ENCODE data around the gene SETBP1.

DNA sequence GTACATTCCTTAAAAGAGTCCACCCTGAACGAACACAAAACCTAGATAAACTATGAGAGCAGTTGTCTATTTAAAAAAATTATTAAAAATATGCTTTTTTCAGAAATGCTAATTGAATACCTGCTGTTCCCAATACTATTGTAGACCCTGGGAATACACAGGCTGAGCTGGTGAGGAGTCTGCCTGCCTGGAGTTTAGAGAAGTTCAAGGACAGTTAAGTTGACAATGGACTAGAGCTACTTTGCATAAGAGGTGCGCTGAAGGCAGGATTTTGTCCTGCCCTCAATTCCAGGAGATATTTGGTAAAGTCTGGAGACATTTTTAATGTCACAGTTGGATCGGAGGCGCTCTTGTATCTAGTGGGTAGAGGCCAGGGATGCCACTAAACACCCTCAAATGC is 110.2 kb downstream of the SETBP1 start:
- no peak for TF ChIP-seq YY1 (IDR thresholded peaks at IDR 0.05; ENCODE audit: extremely low read depth, insufficient replicate concordance, low read depth, low read length)
- TF ChIP-seq, protein P1, sequence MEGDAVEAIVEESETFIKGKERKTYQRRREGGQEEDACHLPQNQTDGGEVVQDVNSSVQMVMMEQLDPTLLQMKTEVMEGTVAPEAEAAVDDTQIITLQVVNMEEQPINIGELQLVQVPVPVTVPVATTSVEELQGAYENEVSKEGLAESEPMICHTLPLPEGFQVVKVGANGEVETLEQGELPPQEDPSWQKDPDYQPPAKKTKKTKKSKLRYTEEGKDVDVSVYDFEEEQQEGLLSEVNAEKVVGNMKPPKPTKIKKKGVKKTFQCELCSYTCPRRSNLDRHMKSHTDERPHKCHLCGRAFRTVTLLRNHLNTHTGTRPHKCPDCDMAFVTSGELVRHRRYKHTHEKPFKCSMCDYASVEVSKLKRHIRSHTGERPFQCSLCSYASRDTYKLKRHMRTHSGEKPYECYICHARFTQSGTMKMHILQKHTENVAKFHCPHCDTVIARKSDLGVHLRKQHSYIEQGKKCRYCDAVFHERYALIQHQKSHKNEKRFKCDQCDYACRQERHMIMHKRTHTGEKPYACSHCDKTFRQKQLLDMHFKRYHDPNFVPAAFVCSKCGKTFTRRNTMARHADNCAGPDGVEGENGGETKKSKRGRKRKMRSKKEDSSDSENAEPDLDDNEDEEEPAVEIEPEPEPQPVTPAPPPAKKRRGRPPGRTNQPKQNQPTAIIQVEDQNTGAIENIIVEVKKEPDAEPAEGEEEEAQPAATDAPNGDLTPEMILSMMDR (IDR thresholded peaks at IDR 0.05 in 2 of 3, conservative IDR thresholded peaks at IDR 0.05 in 1 of 3; ENCODE audit: borderline replicate concordance in 1 of 3, insufficient read depth in 1 of 3, low read depth in 2 of 3, low read length in 2 of 3), result no peak
- TF ChIP-seq EZH2phosphoT487 (IDR thresholded peaks at IDR 0.05; ENCODE audit: borderline replicate concordance), result no peak
- TF ChIP-seq SP1 (IDR thresholded peaks at IDR 0.05; ENCODE audit: low read depth), result no peak
- no peak for TF ChIP-seq TCF7L2 (IDR thresholded peaks at IDR 0.05; ENCODE audit: borderline replicate concordance, extremely low read depth, insufficient read depth, insufficient read length)
- no peak for TF ChIP-seq POLR2AphosphoS5 (IDR thresholded peaks at IDR 0.05; ENCODE audit: low read depth, low read length)
- no peak for TF ChIP-seq JUND (IDR thresholded peaks at IDR 0.05)
- no peak for TF ChIP-seq ZNF274 (IDR thresholded peaks at IDR 0.05; ENCODE audit: low read depth, low read length)
- TF ChIP-seq, protein P2, sequence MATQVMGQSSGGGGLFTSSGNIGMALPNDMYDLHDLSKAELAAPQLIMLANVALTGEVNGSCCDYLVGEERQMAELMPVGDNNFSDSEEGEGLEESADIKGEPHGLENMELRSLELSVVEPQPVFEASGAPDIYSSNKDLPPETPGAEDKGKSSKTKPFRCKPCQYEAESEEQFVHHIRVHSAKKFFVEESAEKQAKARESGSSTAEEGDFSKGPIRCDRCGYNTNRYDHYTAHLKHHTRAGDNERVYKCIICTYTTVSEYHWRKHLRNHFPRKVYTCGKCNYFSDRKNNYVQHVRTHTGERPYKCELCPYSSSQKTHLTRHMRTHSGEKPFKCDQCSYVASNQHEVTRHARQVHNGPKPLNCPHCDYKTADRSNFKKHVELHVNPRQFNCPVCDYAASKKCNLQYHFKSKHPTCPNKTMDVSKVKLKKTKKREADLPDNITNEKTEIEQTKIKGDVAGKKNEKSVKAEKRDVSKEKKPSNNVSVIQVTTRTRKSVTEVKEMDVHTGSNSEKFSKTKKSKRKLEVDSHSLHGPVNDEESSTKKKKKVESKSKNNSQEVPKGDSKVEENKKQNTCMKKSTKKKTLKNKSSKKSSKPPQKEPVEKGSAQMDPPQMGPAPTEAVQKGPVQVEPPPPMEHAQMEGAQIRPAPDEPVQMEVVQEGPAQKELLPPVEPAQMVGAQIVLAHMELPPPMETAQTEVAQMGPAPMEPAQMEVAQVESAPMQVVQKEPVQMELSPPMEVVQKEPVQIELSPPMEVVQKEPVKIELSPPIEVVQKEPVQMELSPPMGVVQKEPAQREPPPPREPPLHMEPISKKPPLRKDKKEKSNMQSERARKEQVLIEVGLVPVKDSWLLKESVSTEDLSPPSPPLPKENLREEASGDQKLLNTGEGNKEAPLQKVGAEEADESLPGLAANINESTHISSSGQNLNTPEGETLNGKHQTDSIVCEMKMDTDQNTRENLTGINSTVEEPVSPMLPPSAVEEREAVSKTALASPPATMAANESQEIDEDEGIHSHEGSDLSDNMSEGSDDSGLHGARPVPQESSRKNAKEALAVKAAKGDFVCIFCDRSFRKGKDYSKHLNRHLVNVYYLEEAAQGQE (IDR thresholded peaks at IDR 0.05; ENCODE audit: low read depth), result no peak
- no peak for TF ChIP-seq RAD21 (IDR thresholded peaks at IDR 0.05; ENCODE audit: low read depth)
- no peak for TF ChIP-seq CBX3 (IDR thresholded peaks at IDR 0.05; ENCODE audit: low read depth)
- TF ChIP-seq CEBPB (IDR thresholded peaks at IDR 0.05; ENCODE audit: low read depth), result no peak
- TF ChIP-seq EZH2 (IDR thresholded peaks at IDR 0.05), result no peak
- no peak for TF ChIP-seq POLR2A (IDR thresholded peaks at IDR 0.05; ENCODE audit: borderline replicate concordance, extremely low read depth, insufficient read depth, insufficient read length)
